ENCODE measurements around the gene ADCY3. TPM values are rescaled to one million over a fixed set of nuclear protein-coding genes. Genes with fewer than 3 reads are reported as not detected.
"Not testable (repeated sequence)": the region's sequence is repeated elsewhere in the genome, so short reads cannot be mapped to it uniquely, and the experiment has no call there.

ADCY3 gene
- total and polyA plus RNA-seq, 2 experiments from 2014 or later = 9.1 to 47.4 TPM

DNA sequence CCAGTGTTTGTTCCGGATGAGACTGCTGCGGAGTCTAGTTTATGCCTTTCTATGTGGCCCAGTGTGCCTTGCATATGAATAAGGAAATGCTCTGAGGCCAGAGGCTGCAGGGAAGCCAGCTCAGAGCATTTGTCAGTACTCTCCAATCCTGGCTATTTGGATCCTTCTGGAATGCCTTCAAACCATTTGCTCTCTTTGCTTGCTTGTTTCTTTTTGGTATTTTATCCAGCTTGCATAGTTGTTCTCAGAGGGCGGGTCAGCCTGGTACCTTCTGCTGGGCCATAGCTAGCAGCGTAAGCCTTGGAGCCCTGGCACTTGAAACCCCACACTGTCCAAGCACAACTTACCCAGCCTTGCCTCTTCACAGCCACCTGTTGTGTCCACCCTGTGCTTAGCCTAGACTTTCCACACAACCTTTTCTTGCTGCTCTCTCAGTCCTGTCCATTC, 106.3 kb downstream of the ADCY3 start:
- H3K27me3 ChIP-seq (replicated peaks; ENCODE audit: insufficient read depth) = no peaks in the 10 kb centered on the region
- H3K4me3 ChIP-seq = no peak overlapping the region
- H3K9me3 ChIP-seq (ENCODE audit: low read depth) = no peaks in the 10 kb centered on the region
- in situ Hi-C loops (cut with MboI) = no loop called here
- no peak overlapping the region for H3K9ac ChIP-seq
- peaks cover 72% of the 10 kb centered on the region for H3K79me2 ChIP-seq (ENCODE audit: insufficient read depth)
- H4K20me1 ChIP-seq (ENCODE audit: insufficient read depth) = no peaks in the 10 kb centered on the region
- no peaks in the 10 kb centered on the region for H3K9me2 ChIP-seq (ENCODE audit: insufficient read depth)
- peaks cover 6% of the 10 kb centered on the region; the same call in 1 of the 2 replicates for H3F3A ChIP-seq (ENCODE audit: insufficient read depth)
- no peak for TF ChIP-seq EZH2phosphoT487 (IDR thresholded peaks at IDR 0.05; ENCODE audit: insufficient read depth, low read depth)
- no peak for TF ChIP-seq EZH2 (IDR thresholded peaks at IDR 0.05; ENCODE audit: insufficient read depth, poor library complexity, severe bottlenecking)
- DNase-seq = no peak
- no peaks in the 10 kb centered on the region for H3K36me3 ChIP-seq (ENCODE audit: low read depth)
- no peak overlapping the region for H2AFZ ChIP-seq
- H3K27ac ChIP-seq = no peak overlapping the region
- H3K4me1 ChIP-seq (ENCODE audit: insufficient read depth) = peaks cover 19% of the 10 kb centered on the region
- 98 to 100% methylated on average over 4 of the region's 4 CpGs for WGBS, 2 experiments (ENCODE audit: low coverage in 1 of 2, low lambda C conversion rate in 2 of 2, missing lambda C conversion rate in 2 of 2)
- H3K4me2 ChIP-seq (ENCODE audit: unreplicated experiment) = no peak overlapping the region

DNA sequence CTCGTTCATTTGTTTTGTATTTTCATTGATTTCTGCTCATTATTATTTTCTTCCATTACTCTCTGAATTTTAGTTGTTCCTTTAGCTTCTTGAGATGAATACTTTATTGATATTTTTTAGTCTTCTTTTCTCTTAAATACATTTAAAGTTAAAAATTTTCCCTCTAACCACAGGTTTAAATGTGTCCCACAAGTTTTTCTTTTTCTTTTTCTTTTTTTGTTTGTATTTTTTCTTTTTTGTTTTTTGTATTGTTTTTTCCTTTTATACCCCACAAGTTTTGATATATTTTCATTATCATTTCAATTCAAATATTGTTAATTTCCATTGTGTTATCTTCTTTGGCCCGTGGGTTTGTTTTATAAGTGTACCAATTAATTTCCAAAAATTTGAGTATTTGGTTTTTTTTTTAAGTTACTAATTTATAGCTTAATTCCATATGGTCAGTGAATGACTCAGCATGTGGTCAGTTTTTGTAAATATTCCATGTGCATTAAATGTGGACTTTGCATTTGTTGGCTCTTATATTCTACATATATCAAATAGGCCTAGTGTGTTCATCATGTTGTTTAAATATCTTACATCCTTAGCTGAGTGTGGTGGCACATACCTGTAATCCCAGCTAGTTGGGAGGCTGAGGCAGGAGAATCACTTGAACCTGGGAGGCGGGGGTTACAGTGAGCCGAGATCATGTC, 110.6 kb downstream of the ADCY3 start:
- no peaks in the 10 kb centered on the region for H3K9me2 ChIP-seq (ENCODE audit: insufficient read depth)
- peaks cover 91% of the 10 kb centered on the region for H3K79me2 ChIP-seq (ENCODE audit: insufficient read depth)
- no peaks in the 10 kb centered on the region for H3K36me3 ChIP-seq (ENCODE audit: low read depth)
- in situ Hi-C loops (cut with MboI) = no loop called here
- H3K9me3 ChIP-seq (ENCODE audit: low read depth) = no peaks in the 10 kb centered on the region
- no peaks in the 10 kb centered on the region for H4K20me1 ChIP-seq (ENCODE audit: insufficient read depth)
- H3K4me3 ChIP-seq = no peak overlapping the region
- H3K4me2 ChIP-seq (ENCODE audit: unreplicated experiment) = peak overlapping the region; percentile 4
- TF ChIP-seq EZH2 (IDR thresholded peaks at IDR 0.05; ENCODE audit: insufficient read depth, poor library complexity, severe bottlenecking) = no peak
- no peak for TF ChIP-seq EZH2phosphoT487 (IDR thresholded peaks at IDR 0.05; ENCODE audit: insufficient read depth, low read depth)
- H3K4me1 ChIP-seq (ENCODE audit: insufficient read depth) = peaks cover 6% of the 10 kb centered on the region
- H3K27ac ChIP-seq = no peak overlapping the region
- WGBS, 2 experiments (ENCODE audit: low coverage in 1 of 2, low lambda C conversion rate in 2 of 2, missing lambda C conversion rate in 2 of 2) = 89% methylated on average over 4 of the region's 4 CpGs
- H3K27me3 ChIP-seq (replicated peaks; ENCODE audit: insufficient read depth) = no peaks in the 10 kb centered on the region
- peak overlapping the region; percentile 41 for H2AFZ ChIP-seq
- DNase-seq = peak; percentile 27
- peaks cover 6% of the 10 kb centered on the region; the same call in 1 of the 2 replicates for H3F3A ChIP-seq (ENCODE audit: insufficient read depth)
- no peak overlapping the region; the same call in 1 of the 2 replicates for H3K9ac ChIP-seq

DNA sequence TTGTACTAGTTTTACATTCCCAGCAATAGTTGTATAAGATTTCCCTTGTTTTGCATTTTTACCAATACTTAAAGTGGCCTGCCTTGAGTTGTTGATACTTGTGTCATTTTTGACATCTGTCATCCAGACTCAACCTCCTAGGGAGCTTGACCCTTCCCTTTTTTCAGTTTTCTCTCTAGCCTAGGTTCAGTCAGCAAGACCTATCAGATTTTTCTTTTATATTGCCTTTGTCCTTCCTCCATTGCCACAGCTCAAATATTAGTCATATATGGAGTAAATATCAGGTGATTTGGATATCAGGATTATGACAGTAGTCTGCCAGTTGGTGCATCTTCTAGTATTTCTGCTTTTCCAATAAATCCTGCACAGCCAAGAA, 113.4 kb downstream of the ADCY3 start:
- H3K4me2 ChIP-seq (ENCODE audit: unreplicated experiment) = no peak overlapping the region
- in situ Hi-C loops (cut with MboI) = no loop called here
- H3K27me3 ChIP-seq (replicated peaks; ENCODE audit: insufficient read depth) = no peaks in the 10 kb centered on the region
- H3K36me3 ChIP-seq (ENCODE audit: low read depth) = no peaks in the 10 kb centered on the region
- peaks cover 6% of the 10 kb centered on the region for H3K4me1 ChIP-seq (ENCODE audit: insufficient read depth)
- no peak overlapping the region for H3K27ac ChIP-seq
- TF ChIP-seq EZH2phosphoT487 (IDR thresholded peaks at IDR 0.05; ENCODE audit: insufficient read depth, low read depth) = no peak
- no peak for TF ChIP-seq EZH2 (IDR thresholded peaks at IDR 0.05; ENCODE audit: insufficient read depth, poor library complexity, severe bottlenecking)
- H3F3A ChIP-seq (ENCODE audit: insufficient read depth) = peaks cover 6% of the 10 kb centered on the region; the same call in 1 of the 2 replicates
- H3K9ac ChIP-seq = no peak overlapping the region
- H3K4me3 ChIP-seq = no peak overlapping the region
- no peaks in the 10 kb centered on the region for H3K9me3 ChIP-seq (ENCODE audit: low read depth)
- H4K20me1 ChIP-seq (ENCODE audit: insufficient read depth) = no peaks in the 10 kb centered on the region
- DNase-seq = no peak
- H3K9me2 ChIP-seq (ENCODE audit: insufficient read depth) = no peaks in the 10 kb centered on the region
- H2AFZ ChIP-seq = no peak overlapping the region
- peaks cover 73% of the 10 kb centered on the region for H3K79me2 ChIP-seq (ENCODE audit: insufficient read depth)

DNA sequence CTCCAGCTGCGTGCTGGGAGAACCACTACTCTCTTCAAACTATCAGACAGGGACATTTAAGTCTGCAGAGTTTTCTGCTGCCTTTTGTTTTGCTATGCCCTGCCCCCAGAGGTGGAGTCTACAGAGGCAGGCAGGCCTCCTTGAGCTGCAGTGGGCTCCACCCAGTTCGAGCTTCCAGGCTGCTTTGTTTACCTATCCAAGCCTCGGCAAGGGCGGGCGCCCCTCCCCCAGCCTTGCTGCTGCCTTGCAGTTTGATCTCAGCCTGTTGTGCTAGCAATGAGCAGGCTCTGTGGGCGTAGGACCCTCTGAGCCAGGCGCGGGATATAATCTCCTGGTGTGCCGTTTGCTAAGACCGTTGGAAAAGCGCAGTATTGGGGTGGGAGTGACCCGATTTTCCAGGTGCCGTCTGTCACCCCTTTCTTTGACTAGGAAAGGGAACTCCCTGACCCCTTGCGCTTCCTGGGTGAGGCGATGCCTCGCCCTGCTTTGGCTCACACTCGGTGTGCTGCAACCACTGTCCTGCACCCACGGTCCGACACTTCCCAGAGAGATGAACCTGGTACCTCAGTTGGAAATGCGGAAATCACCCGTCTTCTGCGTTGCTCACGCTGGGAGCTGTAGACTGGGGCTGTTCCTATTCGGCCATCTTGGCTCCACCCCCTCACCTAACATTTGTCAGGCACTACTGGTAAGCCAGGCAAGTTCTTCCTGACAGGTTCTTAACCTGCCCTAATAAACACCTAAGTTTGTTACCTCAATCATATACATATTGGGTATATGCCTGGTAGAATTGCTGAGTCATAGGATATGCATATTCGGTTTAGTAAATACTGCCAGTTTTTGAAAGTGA, 114.0 kb downstream of the ADCY3 start:
- H3K4me2 ChIP-seq (ENCODE audit: unreplicated experiment); H3K9ac ChIP-seq; H3F3A ChIP-seq (ENCODE audit: insufficient read depth); H4K20me1 ChIP-seq (ENCODE audit: insufficient read depth); H3K4me1 ChIP-seq (ENCODE audit: insufficient read depth); H3K27me3 ChIP-seq (replicated peaks; ENCODE audit: insufficient read depth); H2AFZ ChIP-seq; H3K9me3 ChIP-seq (ENCODE audit: low read depth); H3K9me2 ChIP-seq (ENCODE audit: insufficient read depth); DNase-seq; H3K27ac ChIP-seq; H3K4me3 ChIP-seq; in situ Hi-C loops (cut with MboI); H3K36me3 ChIP-seq (ENCODE audit: low read depth): not testable (repeated sequence)
- H3K79me2 ChIP-seq (ENCODE audit: insufficient read depth) = peaks cover 70% of the 10 kb centered on the region
- 92 to 94% methylated on average over 25 of the region's 25 CpGs for WGBS, 2 experiments (ENCODE audit: low coverage in 1 of 2, low lambda C conversion rate in 2 of 2, missing lambda C conversion rate in 2 of 2)

DNA sequence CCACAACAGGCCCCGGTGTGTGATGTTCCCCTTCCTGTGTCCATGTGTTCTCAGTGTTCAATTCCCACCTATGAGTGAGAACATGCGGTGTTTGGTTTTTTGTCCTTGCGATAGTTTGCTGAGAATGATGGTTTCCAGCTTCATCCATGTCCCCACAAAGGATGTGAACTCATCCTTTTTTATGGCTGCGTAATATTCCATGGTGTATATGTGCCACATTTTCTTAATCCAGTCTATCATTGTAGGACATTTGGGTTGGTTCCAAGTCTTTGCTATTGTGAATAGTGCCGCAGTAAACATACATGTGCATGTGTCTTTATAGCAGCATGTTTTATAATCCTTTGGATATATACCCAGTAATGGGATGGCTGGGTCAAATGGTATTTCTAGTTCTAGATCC, 119.5 kb downstream of the ADCY3 start:
- H3K27ac ChIP-seq; H4K20me1 ChIP-seq (ENCODE audit: insufficient read depth); H3K4me2 ChIP-seq (ENCODE audit: unreplicated experiment); H3F3A ChIP-seq (ENCODE audit: insufficient read depth); H3K36me3 ChIP-seq (ENCODE audit: low read depth); in situ Hi-C loops (cut with MboI); H3K4me3 ChIP-seq; H3K27me3 ChIP-seq (replicated peaks; ENCODE audit: insufficient read depth); H3K9ac ChIP-seq; H3K9me3 ChIP-seq (ENCODE audit: low read depth); H3K9me2 ChIP-seq (ENCODE audit: insufficient read depth); H3K4me1 ChIP-seq (ENCODE audit: insufficient read depth); DNase-seq; H2AFZ ChIP-seq: not testable (repeated sequence)
- H3K79me2 ChIP-seq (ENCODE audit: insufficient read depth) = peaks cover 66% of the 10 kb centered on the region
- 92 to 96% methylated on average over 4 to 5 of the region's 5 CpGs for WGBS, 2 experiments (ENCODE audit: low coverage in 1 of 2, low lambda C conversion rate in 2 of 2, missing lambda C conversion rate in 2 of 2)

All from GM23248 (cell line).